NCI-H345 treated with DMSO at 0.1 percent for 48 hours (cell line): ENCODE measurements around the gene FTO.

Source experiments
- DNase-seq: peaks from one replicate; lab custom pipeline; 2025; ENCODE audit not compliant: unreplicated experiment; lab: John Stamatoyannopoulos, UW

FTO gene

DNA sequence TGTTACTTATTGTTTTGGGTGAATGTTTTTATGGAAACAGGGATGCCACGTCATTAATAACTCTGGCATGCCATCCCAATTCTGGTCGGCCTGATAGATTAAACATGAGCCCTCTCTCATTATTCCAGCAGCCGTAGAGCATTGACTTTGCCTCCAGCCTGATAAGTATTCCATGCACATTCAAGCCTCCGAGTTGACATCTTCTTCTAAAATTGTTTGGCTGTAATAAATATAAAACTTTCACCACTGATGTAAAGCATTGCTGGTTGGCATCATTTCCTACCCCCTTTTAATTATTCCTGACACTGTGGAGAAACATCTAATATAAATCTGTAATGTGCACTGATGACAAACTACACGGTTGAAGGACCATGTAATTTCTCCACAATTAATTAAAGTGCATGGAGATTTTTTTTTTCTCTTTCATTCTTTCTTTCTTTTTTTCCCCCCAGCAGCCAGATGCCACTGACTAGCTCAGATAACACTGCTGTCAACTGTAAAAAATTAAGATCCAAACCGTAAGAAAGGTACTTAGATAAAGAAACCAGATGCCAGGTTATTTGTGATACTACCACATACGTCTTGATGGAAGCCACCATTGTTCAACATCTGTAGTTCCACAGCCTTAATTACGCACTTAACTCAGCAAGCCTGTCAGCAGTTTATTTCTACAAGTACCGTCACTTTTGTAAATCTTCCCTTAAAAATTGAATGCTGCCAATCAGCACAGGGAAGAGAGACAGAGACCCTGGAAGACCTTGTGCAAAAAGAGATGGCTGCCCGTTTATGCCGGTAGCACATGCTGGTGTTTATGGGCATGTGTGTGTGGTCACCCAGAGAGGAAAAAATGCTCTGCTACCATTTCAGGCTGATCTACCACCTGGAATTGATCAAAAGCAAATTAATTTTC, 344.9 kb downstream of the FTO start:
- DNase-seq: no peak

- DNase-seq: no peak
Observed at GRCh38 chr16:54049591-54050458, 345.9 kb downstream of the FTO start.

DNA sequence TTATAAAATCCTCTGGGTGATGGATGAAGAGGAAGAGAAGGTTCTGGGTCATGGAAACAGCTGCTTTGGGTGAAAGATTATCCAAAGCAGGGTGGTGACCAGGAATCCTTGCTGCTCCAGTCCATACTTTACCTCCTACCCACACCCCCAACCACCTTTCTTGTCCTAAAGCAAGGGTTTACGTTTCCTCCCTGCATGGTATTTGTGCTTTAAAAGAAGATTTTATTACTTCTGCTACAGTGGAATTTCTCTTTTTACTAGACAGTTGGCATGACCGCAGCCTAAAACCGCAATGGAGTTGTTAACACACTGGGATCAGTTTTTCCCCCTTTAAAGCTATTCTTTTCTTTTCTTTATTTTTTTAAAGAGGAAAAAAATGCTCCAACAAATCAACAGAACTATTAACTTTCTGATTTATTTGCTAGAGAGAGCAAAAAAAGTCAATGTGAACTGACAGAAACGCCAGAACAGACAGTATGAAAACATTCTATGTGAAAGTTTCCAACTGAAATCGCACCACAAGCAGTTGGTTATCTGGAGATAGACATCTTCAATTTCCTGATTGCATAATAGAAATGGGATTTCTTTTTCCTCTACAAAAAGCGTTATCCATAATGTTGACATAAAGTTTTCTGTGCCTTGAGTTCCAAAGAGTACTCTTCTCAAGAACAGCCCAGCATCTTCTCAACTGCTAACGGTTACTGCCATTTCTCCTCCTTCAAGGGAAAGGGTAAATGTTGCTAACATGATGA, 346.7 kb downstream of the FTO start:
- DNase-seq: no peak

DNA sequence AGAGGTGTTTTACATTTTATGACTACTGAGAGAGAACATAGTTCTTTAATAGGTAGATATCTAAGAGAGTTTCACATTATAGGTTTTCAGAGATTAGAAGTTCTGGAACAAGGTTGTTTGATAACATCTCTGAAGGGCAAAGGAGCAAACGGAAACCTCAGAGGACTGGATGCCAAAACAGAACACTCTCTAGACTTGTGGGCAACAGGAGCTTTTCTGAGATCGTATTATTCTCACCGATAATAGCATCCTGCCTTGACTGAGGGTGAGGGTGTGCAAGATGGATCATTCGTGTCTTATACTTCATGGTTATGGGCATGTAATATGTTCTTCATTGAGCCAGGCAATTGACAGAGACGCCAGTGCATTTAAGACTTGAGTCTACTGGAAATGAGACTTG, 347.9 kb downstream of the FTO start:
- DNase-seq: no peak

- no peak for DNase-seq
Observed at GRCh38 chr16:54052271-54052670, 348.3 kb downstream of the FTO start.

- DNase-seq: no peak
Observed at GRCh38 chr16:54053891-54054820, 350.2 kb downstream of the FTO start.

GRCh38 chr16:54055191-54055590, 351.2 kb downstream of the FTO start:
- DNase-seq: no peak

DNA sequence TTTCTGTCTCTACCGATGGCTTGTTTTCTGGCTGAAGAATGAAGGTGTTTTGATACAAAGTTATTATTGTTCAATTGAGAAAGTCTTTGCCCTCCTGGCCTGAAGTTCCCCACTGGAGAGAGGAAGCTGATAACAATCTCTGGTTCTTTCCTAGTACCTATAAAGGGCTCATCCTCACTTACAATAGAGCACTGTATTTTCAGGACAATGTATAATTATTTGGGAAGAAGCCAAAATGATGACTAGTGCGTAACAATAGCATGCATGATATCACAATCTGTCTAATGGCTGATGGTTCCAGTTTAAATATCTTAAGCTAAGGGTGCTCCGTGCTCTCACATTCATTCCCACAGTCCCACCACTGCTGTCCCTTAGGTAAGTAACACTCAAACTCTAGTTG, 351.9 kb downstream of the FTO start:
- no peak for DNase-seq

GRCh38 chr16:54056921-54057320, 353.0 kb downstream of the FTO start:
- no peak for DNase-seq

GRCh38 chr16:54059319-54059718, 355.4 kb downstream of the FTO start:
- DNase-seq: no peak

DNA sequence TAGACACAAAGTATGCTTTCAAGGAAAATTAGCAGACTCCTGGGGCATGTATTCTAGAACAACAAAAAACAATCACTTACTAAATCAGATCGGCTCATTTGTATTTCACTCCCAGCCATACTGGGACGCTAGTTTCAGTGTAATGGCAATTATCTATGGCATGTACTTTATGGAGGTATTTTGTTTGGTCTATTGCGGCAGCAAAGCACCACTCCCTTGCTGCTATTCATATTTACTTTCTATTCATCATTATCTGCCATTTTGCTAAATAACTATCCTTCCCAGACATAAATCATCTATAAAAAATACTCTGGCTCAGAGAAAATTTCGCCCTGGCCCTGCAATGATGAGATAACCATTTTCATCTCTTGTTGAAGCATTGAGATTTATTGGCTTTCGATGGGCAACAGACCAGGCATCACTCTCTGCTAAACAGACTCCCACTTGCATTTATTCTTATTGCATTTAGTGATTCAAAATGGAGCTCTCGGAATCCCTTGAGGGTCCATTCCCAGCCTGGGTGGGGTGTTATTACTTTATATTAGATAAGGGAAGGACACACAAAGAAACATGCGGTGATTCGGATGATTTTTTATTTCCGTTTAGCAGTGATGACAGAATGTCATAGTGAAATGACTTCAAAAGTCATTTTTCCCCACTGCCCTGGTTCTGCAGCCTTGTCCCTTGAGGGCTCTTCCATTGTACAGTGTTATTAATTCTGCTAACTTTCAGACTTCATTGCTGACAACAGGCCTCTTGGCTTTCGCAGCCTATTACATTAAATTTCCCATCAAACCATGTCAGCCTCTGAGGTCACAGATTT, 356.9 kb downstream of the FTO start:
- DNase-seq: no peak

DNA sequence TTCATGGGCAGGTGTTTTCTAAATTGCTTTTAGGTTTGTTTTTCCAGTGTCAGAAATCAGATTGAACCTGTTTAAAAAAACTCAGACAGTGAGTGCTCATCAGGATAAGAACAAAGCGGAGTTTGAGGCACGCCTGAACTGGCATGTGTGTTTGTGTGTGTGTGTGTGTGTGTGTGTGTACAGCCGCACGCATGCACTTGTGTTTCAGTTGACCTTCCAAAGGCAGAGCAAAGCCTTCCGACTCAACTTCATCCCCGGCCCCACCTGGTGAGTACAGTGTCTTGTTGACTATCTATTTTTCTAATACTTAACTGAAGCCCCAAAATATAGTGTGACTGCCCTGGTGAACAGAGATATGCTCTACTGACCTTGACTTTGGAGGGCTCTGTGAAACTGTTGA, 357.5 kb downstream of the FTO start:
- DNase-seq: no peak

GRCh38 chr16:54062361-54063278, 358.7 kb downstream of the FTO start:
- DNase-seq: peak; percentile 17

DNA sequence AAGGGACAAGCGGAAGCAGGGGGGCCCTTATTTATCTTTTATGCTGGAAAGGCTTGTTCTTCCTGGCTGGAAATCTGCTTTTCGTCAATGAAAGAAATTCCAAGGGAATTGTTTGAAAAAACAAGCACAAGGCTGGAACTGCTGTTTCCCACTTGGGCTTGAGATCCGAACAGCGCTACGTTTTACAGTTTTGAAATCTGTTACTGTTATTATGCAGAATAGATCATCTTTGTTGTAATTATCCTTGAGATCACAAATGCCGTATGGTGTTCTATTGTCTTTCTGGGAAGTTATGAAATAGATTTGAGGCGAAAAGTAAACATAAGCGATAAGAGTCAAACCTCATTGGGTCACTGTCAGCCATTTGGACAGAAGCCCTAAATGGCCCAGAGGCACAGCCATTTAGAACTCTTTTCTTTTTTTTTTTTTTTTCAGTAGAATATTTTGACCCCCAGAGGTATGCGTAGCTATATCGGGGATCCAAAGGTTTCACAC, 359.4 kb downstream of the FTO start:
- DNase-seq: no peak

- DNase-seq: no peak
Observed at GRCh38 chr16:54066451-54067105, 362.6 kb downstream of the FTO start.

- no peak for DNase-seq
Observed at GRCh38 chr16:54067322-54068065, 363.5 kb downstream of the FTO start.

- no peak for DNase-seq
Observed at GRCh38 chr16:54068212-54068611, 364.3 kb downstream of the FTO start.
